Measurements from ENCODE around the gene RPS4Y2.

DNA sequence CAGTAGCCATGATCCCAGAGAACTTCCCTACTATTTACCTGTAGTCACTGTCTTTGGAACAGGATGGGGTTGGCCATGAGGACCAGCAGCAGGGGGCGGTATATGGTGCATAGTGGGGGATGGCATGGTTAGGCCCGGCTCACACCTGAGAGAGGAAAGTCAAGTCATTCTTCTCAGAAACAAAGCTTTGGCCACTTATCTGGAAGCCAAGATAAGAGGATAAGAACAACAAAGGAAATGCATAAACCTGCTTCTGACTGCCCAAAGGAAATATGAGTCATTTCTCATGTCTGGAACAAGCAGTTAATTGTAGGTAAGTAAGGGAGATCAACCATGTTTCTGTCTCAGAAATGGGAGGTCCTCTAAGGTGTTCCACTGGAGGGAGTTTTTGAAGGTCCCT lies 10.8 kb upstream of the RPS4Y2 start:
- TF ChIP-seq, protein P1, sequence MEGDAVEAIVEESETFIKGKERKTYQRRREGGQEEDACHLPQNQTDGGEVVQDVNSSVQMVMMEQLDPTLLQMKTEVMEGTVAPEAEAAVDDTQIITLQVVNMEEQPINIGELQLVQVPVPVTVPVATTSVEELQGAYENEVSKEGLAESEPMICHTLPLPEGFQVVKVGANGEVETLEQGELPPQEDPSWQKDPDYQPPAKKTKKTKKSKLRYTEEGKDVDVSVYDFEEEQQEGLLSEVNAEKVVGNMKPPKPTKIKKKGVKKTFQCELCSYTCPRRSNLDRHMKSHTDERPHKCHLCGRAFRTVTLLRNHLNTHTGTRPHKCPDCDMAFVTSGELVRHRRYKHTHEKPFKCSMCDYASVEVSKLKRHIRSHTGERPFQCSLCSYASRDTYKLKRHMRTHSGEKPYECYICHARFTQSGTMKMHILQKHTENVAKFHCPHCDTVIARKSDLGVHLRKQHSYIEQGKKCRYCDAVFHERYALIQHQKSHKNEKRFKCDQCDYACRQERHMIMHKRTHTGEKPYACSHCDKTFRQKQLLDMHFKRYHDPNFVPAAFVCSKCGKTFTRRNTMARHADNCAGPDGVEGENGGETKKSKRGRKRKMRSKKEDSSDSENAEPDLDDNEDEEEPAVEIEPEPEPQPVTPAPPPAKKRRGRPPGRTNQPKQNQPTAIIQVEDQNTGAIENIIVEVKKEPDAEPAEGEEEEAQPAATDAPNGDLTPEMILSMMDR (IDR thresholded peaks at IDR 0.05; ENCODE audit: poor library complexity), result no peak
- TF ChIP-seq EZH2 (IDR thresholded peaks at IDR 0.05; ENCODE audit: borderline replicate concordance), result no peak
- TF ChIP-seq EZH2phosphoT487 (IDR thresholded peaks at IDR 0.05; ENCODE audit: low read depth, severe bottlenecking, unreplicated experiment), result no peak
